K562 (cell line): Measurements from ENCODE around the gene ACADVL. TPM values are rescaled to one million over a fixed set of nuclear protein-coding genes. Genes with fewer than 3 reads are reported as not detected.

Experiments
- ATAC-seq: fragments of 200-7000 bp; cut with Tn5 transposase; 3 replicates; pipeline ENCODE4 v1.9.1; 2020; ENCODE audit warnings: moderate library complexity
- BruUV-seq: library from RNA; stranded (reverse); fragments of 400-500 nt; replicated peaks from 2 replicates; lab custom pipeline; 2021; lab: Mats Ljungman, UMichigan
- CTCF ChIA-PET: fragments of 300-600 bp; formaldehyde crosslinking; extraction: SDS; loops from one replicate; lab custom pipeline; 2021; ENCODE audit warnings: low intra/inter-chr PET ratio; lab: Yijun Ruan, JAX
- POLR2A ChIA-PET: fragments of 300-600, 350-650 bp; sonication (Branson Sonifier 250); formaldehyde crosslinking; extraction: SDS; loops from one replicate; lab custom pipeline; 2021; ENCODE audit warnings: antibody characterized with exemption, inconsistent platforms; lab: Yijun Ruan, JAX
- DNase-seq, 4 experiments: peaks; one replicate each; pipeline versions ENCODE4 v3.0.0 to v3.0.0-alpha.2; 2011 to 2018; ENCODE audit warnings: low spot score in 3 of 4, mixed read lengths in 3 of 4; ENCODE audit errors: extremely low read depth in 1 of 4
- FAIRE-seq: peaks from 2 replicates; lab custom pipeline; 2011; peaks lifted over from hg19 to GRCh38; lab: Jason Lieb, UNC
- H2AFZ ChIP-seq: 2 replicates; pipeline ENCODE4 v1.6.0; 2011; ENCODE audit warnings: low read depth, low read length, control low read depth, inconsistent platforms
- H3K27ac ChIP-seq: fragments of 200-600 bp; 3 replicates; pipeline ENCODE4 v1.8.0; 2011; ENCODE audit warnings: low read depth, mild to moderate bottlenecking, control low read depth, inconsistent platforms, low read length, moderate library complexity, mixed read lengths; ENCODE audit errors: extremely low read depth
- H3K27me3 ChIP-seq, 2 experiments: fragments of 300-600 bp in 1 of 2; 2 replicates in 1 of 2; 3 replicates in 1 of 2; pipeline versions ENCODE4 v1.6.0 to v1.8.0; 2011; ENCODE audit warnings: inconsistent platforms in 2 of 2, low read length in 2 of 2, mild to moderate bottlenecking in 1 of 2, mixed read lengths in 1 of 2, moderate library complexity in 1 of 2; ENCODE audit not compliant: control insufficient read depth in 2 of 2, insufficient read depth in 2 of 2
- H3K36me3 ChIP-seq: fragments of 300-600 bp; 3 replicates; pipeline ENCODE4 v1.8.0; 2011; ENCODE audit warnings: mild to moderate bottlenecking, low read length, inconsistent platforms; ENCODE audit not compliant: control insufficient read depth, insufficient read depth
- H3K4me1 ChIP-seq, 2 experiments: fragments of 200-600 bp in 1 of 2; replicated peaks in 1 of 2; 2 replicates in 1 of 2; 3 replicates in 1 of 2; pipeline versions ENCODE4 v1.5.1 to v1.8.0; 2011; ENCODE audit warnings: inconsistent platforms in 2 of 2, low read length in 2 of 2, mild to moderate bottlenecking in 1 of 2, mixed read lengths in 1 of 2, moderate library complexity in 1 of 2; ENCODE audit not compliant: control insufficient read depth in 2 of 2, insufficient read depth in 2 of 2
- H3K4me2 ChIP-seq: 2 replicates; pipeline ENCODE4 v1.6.1; 2011; ENCODE audit warnings: low read length, control low read depth, inconsistent platforms, mixed read lengths; ENCODE audit not compliant: insufficient read depth
- H3K4me3 ChIP-seq: fragments of 200-600 bp; sonication (generic), shearing (Covaris generic); 2 replicates; pipeline ENCODE4 v1.5.1; 2016; ENCODE audit warnings: control low read depth, inconsistent platforms
- H3K79me2 ChIP-seq: fragments of 200-600 bp; 3 replicates; pipeline ENCODE4 v1.8.0; 2011; ENCODE audit warnings: low read length, inconsistent platforms; ENCODE audit not compliant: control insufficient read depth, insufficient read depth
- H3K9ac ChIP-seq, 2 experiments: 2 replicates each; pipeline versions ENCODE4 v1.6.0 to v1.6.1; 2011; ENCODE audit warnings: low read depth in 2 of 2, low read length in 2 of 2, control low read depth in 1 of 2, inconsistent platforms in 1 of 2, mild to moderate bottlenecking in 1 of 2, mixed read lengths in 1 of 2; ENCODE audit not compliant: insufficient read depth in 1 of 2
- H3K9me1 ChIP-seq: one replicate; pipeline ENCODE4 v1.6.0; 2011; ENCODE audit warnings: inconsistent platforms, mild to moderate bottlenecking, low read length, moderate library complexity; ENCODE audit not compliant: control insufficient read depth, insufficient read depth
- H3K9me3 ChIP-seq: replicated peaks from 2 replicates; pipeline ENCODE4 v1.5.1; 2011; ENCODE audit warnings: low read depth, low read length, inconsistent platforms; ENCODE audit not compliant: control insufficient read depth, insufficient read depth
- H4K20me1 ChIP-seq: replicated peaks from 2 replicates; pipeline ENCODE4 v1.6.1; 2011; ENCODE audit warnings: low read length, inconsistent platforms, mixed read lengths; ENCODE audit not compliant: control insufficient read depth, insufficient read depth
- ARID4B ChIP-seq: sonication (generic); formaldehyde crosslinking; IDR thresholded peaks from 2 replicates; pipeline ENCODE4 v1.8.0; 2022; ENCODE audit warnings: mild to moderate bottlenecking, missing genetic modification reagents
- ATF3 ChIP-seq, 2 experiments: fragments of 450-650 bp in 1 of 2; sonication (generic) in 1 of 2; formaldehyde crosslinking in 1 of 2; IDR thresholded peaks in 1 of 2; conservative IDR thresholded peaks in 1 of 2; 2 replicates each; pipeline versions ENCODE4 v1.6.1 to v1.8.1; 2016 to 2023; ENCODE audit warnings: mild to moderate bottlenecking in 2 of 2, moderate library complexity in 2 of 2, inconsistent platforms in 1 of 2, missing genetic modification reagents in 1 of 2
- BDP1 ChIP-seq: IDR thresholded peaks from 3 replicates; pipeline ENCODE4 v1.6.1; 2011; ENCODE audit not compliant: insufficient read length, insufficient read depth
- FOSL1 ChIP-seq: fragments of 200-800 bp; sonication (Bioruptor generic); conservative IDR thresholded peaks from 2 replicates; pipeline ENCODE4 v1.6.1; 2016; ENCODE audit warnings: missing genetic modification characterization, missing compliant biosample characterization
- PHF20 ChIP-seq: fragments of 450-650 bp; IDR thresholded peaks from 2 replicates; pipeline ENCODE4 v1.6.1; 2018; ENCODE audit not compliant: partially characterized antibody
- RBM39 ChIP-seq: fragments of 200-400 bp; formaldehyde crosslinking; optimal IDR thresholded peaks from 2 replicates; pipeline ENCODE3; 2018; ENCODE audit warnings: low read depth, low read length
- ZNF253 ChIP-seq: fragments of 250-450 bp; sonication (Bioruptor Pico); conservative IDR thresholded peaks from 2 replicates; pipeline ENCODE4 v1.6.1; 2021; ENCODE audit warnings: mild to moderate bottlenecking
- ZNF408 ChIP-seq: fragments of 250-450 bp; sonication (Bioruptor Pico); IDR thresholded peaks from 2 replicates; pipeline ENCODE4 v1.4.0; 2020; ENCODE audit warnings: low read depth, mild to moderate bottlenecking, moderate library complexity
- ZNF449 ChIP-seq: fragments of 250-450 bp; sonication (Bioruptor Pico); IDR thresholded peaks from 2 replicates; pipeline ENCODE4 v1.8.0; 2022; ENCODE audit warnings: moderate library complexity, mild to moderate bottlenecking, inconsistent platforms
- WGBS: fragments of 100-300 bp; shearing (Covaris generic); methylation state at CpG from one replicate; pipeline ENCODE4 v1.1.6; 2016; ENCODE audit warnings: low coverage, mixed read lengths; ENCODE audit not compliant: insufficient coverage; ENCODE audit errors: missing lambda C conversion rate; 5-methylcytosine and 5-hydroxymethylcytosine counted together
- in situ Hi-C: fragments of 300-500 bp; cut with MboI; formaldehyde crosslinking; loops from 4 replicates; pipeline ENCODE4 v1.15.0; 2018; ENCODE audit warnings: inconsistent platforms, mixed read lengths
- intact Hi-C: fragments of 100-400 bp; cut with micrococcal nuclease; formaldehyde crosslinking; loops from 2 replicates; pipeline ENCODE4 v1.14.2; 2022
- polyA plus RNA-seq, 8 experiments: library from polyadenylated mRNA; depleted of rRNA in 4 of 8; stranded (reverse) in 5 of 8; unstranded in 3 of 8; fragments of >200 nt; fragmentation: Nextera tagmentation in 2 of 8; fragmentation: Illumina TruSeq in 1 of 8; extraction: Ambion mirVana in 2 of 8; extraction: Trizol in 1 of 8; gene quantifications; 2 replicates each; pipeline versions ENCODE4 v1.2.1 to v1.2.3, GENCODE V29; 2011 to 2014; ENCODE audit warnings: inconsistent platforms in 1 of 8, missing spikeins in 1 of 8
- total RNA-seq, 7 experiments: library from RNA; depleted of rRNA in 6 of 7; stranded (reverse); fragments of >200 nt in 6 of 7; fragmentation: Illumina TruSeq in 2 of 7; extraction: Trizol in 2 of 7; gene quantifications; 2 replicates each; pipeline versions ENCODE4 v1.2.1 to v1.2.3, GENCODE V29; 2011 to 2021; ENCODE audit warnings: low replicate concordance in 1 of 7

Gene ACADVL
- total and polyA plus RNA-seq, 9 of the 15 experiments (the other 6 are each of a cell fraction or from before 2014, with no cell fraction given), result 25.5 to 449 (median 214) TPM

GRCh38 chr17:7253082-7253481 is 33.3 kb downstream of the ACADVL start (continued):
- TF ChIP-seq ATF3 (IDR thresholded peaks at IDR 0.05) (no peak), ATF3 (CRISPR knock-in tag; conservative IDR thresholded peaks at IDR 0.05) (no peak), RBM39 (no peak), ZNF253 (CRISPR knock-in tag) (no peak), FOSL1 (tag) (no peak), ZNF408 (CRISPR knock-in tag) (no peak), PHF20 (no peak)

GRCh38 chr17:7254511-7254910 is 34.8 kb downstream of the ACADVL start:
- no peak overlapping the region for H3K27ac ChIP-seq
- no peak overlapping the region for H3K4me2 ChIP-seq
- DNase-seq (no peak), ATAC-seq (no peak), FAIRE-seq (no peak)
- no TSS peak for BruUV-seq
- peaks cover 54% of the 10 kb centered on the region; the same call in 2 of the 3 replicates for H3K36me3 ChIP-seq
- ChIA-PET POLR2A (interaction anchor here (0.6 to 2.0 kb wide), 4 partner anchors 10 to 77 kb away, joined by 3 to 8 read pairs (median 4); partner anchors contain the start of gene SLC2A4), CTCF (no interaction called here)
- H3K9ac ChIP-seq, result no peak overlapping the region
- no peaks in the 10 kb centered on the region for H3K9me3 ChIP-seq
- WGBS, result 98% methylated on average over 4 of the region's 4 CpGs
- H3K79me2 ChIP-seq, result peaks cover 36% of the 10 kb centered on the region
- no peak overlapping the region for H3K4me3 ChIP-seq
- no peaks in the 10 kb centered on the region for H3K27me3 ChIP-seq
- in situ Hi-C loops (no loop called here), intact Hi-C loops (no loop called here)
- no peaks in the 10 kb centered on the region for H4K20me1 ChIP-seq
- H2AFZ ChIP-seq, result no peak overlapping the region
- no peaks in the 10 kb centered on the region for H3K9me1 ChIP-seq
- H3K4me1 ChIP-seq, result peaks cover 5 to 11% of the 10 kb centered on the region in 2 experiments; a peak in 4 of 5 replicates
- TF ChIP-seq ARID4B (CRISPR knock-in tag), result no peak
- TF ChIP-seq BDP1, result no peak
- TF ChIP-seq ZNF449 (CRISPR knock-in tag), result no peak
